SK-N-SH treated with all-trans-retinoic acid at 6 μM for 48 hours (cell line): ENCODE measurements around the gene KDM2B.

Experiments used
- ATAC-seq: fragments of 200-7000 bp; cut with Tn5 transposase; 3 replicates; pipeline ENCODE4 v1.9.1; 2020; ENCODE audit warnings: mild to moderate bottlenecking, moderate library complexity
- ARNTL ChIP-seq: fragments of 450-650 bp; formaldehyde crosslinking; IDR thresholded peaks from 2 replicates; pipeline ENCODE4 v1.5.0; 2020; ENCODE audit warnings: low read depth, mild to moderate bottlenecking, moderate library complexity, borderline replicate concordance
- BACH2 ChIP-seq: fragments of 250-450 bp; sonication (Bioruptor Pico); IDR thresholded peaks from 2 replicates; pipeline ENCODE4 v1.9.0; 2021; ENCODE audit warnings: mild to moderate bottlenecking, borderline replicate concordance
- CSDC2 ChIP-seq: fragments of 250-450 bp; sonication (Bioruptor Pico); IDR thresholded peaks from 2 replicates; pipeline ENCODE4 v1.5.0; 2020; ENCODE audit warnings: mild to moderate bottlenecking, moderate library complexity
- GLIS3 ChIP-seq: fragments of 250-450 bp; sonication (Bioruptor Pico); IDR thresholded peaks from 2 replicates; pipeline ENCODE4 v1.5.0; 2020; ENCODE audit warnings: mild to moderate bottlenecking, moderate library complexity
- ISL1 ChIP-seq: fragments of 250-450 bp; sonication (Bioruptor Pico); IDR thresholded peaks from 2 replicates; pipeline ENCODE4 v2.1.2; 2022; ENCODE audit warnings: mild to moderate bottlenecking, moderate library complexity
- OSR1 ChIP-seq: fragments of 250-450 bp; sonication (Bioruptor Pico); IDR thresholded peaks from 2 replicates; pipeline ENCODE4 v1.8.0; 2022; ENCODE audit warnings: moderate library complexity, mild to moderate bottlenecking, inconsistent platforms
- POU6F1 ChIP-seq: fragments of 250-450 bp; sonication (Bioruptor Pico); IDR thresholded peaks from 2 replicates; pipeline ENCODE4 v1.8.0; 2021; ENCODE audit warnings: low read depth, mild to moderate bottlenecking, moderate library complexity, borderline replicate concordance
- PPARA ChIP-seq: fragments of 250-450 bp; sonication (Bioruptor Pico); IDR thresholded peaks from 2 replicates; pipeline ENCODE4 v1.5.0; 2020; ENCODE audit warnings: mild to moderate bottlenecking, borderline replicate concordance
- RARB ChIP-seq: fragments of 250-450 bp; sonication (Bioruptor Pico); IDR thresholded peaks from 2 replicates; pipeline ENCODE4 v1.8.0; 2021; ENCODE audit warnings: mild to moderate bottlenecking, moderate library complexity
- SNAI2 ChIP-seq: fragments of 250-450 bp; sonication (Bioruptor Pico); IDR thresholded peaks from 2 replicates; pipeline ENCODE4 v1.5.0; 2020; ENCODE audit warnings: mild to moderate bottlenecking, moderate library complexity
- TCF4 ChIP-seq: fragments of 250-450 bp; sonication (Bioruptor Pico); IDR thresholded peaks from 2 replicates; pipeline ENCODE4 v1.8.0; 2021; ENCODE audit warnings: mild to moderate bottlenecking, moderate library complexity, borderline replicate concordance
- TOX ChIP-seq: fragments of 250-450 bp; sonication (Bioruptor Pico); IDR thresholded peaks from 2 replicates; pipeline ENCODE4 v1.8.0; 2021; ENCODE audit warnings: mild to moderate bottlenecking, moderate library complexity, borderline replicate concordance
- ZC3H10 ChIP-seq: fragments of 250-450 bp; sonication (Bioruptor Pico); IDR thresholded peaks from 2 replicates; pipeline ENCODE4 v1.5.1; 2021; ENCODE audit warnings: mild to moderate bottlenecking, moderate library complexity
- ZFP3 ChIP-seq: fragments of 250-450 bp; sonication (Bioruptor Pico); IDR thresholded peaks from 2 replicates; pipeline ENCODE4 v1.5.0; 2020; ENCODE audit warnings: mild to moderate bottlenecking, moderate library complexity
- ZFP30 ChIP-seq: fragments of 450-650 bp; formaldehyde crosslinking; IDR thresholded peaks from 2 replicates; pipeline ENCODE4 v1.5.0; 2022; ENCODE audit warnings: mild to moderate bottlenecking, moderate library complexity
- ZNF70 ChIP-seq: fragments of 450-650 bp; formaldehyde crosslinking; IDR thresholded peaks from 2 replicates; pipeline ENCODE4 v1.5.0; 2020; ENCODE audit warnings: mild to moderate bottlenecking, moderate library complexity
- ZNF8 ChIP-seq: fragments of 450-650 bp; formaldehyde crosslinking; IDR thresholded peaks from 2 replicates; pipeline ENCODE4 v1.5.0; 2020; ENCODE audit warnings: mild to moderate bottlenecking, moderate library complexity
- TF ChIP-seq, protein P1 (sequence below): fragments of 250-450 bp; sonication (Bioruptor Pico); IDR thresholded peaks from 2 replicates; pipeline ENCODE4 v1.8.0; 2020; ENCODE audit warnings: mild to moderate bottlenecking, moderate library complexity, borderline replicate concordance
- TF ChIP-seq, protein P2 (sequence below): fragments of 250-450 bp; sonication (Bioruptor Pico); IDR thresholded peaks from 2 replicates; pipeline ENCODE4 v1.5.0; 2020; ENCODE audit warnings: mild to moderate bottlenecking, moderate library complexity
- TF ChIP-seq, protein P3 (sequence below): fragments of 250-450 bp; sonication (Bioruptor Pico); IDR thresholded peaks from 2 replicates; pipeline ENCODE4 v1.5.1; 2020; ENCODE audit warnings: low read depth, mild to moderate bottlenecking, moderate library complexity

Gene KDM2B

GRCh38 chr12:121468499-121468801, 112.4 kb downstream of the KDM2B start:
- TF ChIP-seq SNAI2 (CRISPR knock-in tag) = no peak
- no peak for TF ChIP-seq POU6F1 (CRISPR knock-in tag)
- TF ChIP-seq ARNTL (CRISPR knock-in tag) = no peak
- no peak for TF ChIP-seq ZNF8 (CRISPR knock-in tag)
- TF ChIP-seq CSDC2 (CRISPR knock-in tag) = no peak
- TF ChIP-seq, protein P1, sequence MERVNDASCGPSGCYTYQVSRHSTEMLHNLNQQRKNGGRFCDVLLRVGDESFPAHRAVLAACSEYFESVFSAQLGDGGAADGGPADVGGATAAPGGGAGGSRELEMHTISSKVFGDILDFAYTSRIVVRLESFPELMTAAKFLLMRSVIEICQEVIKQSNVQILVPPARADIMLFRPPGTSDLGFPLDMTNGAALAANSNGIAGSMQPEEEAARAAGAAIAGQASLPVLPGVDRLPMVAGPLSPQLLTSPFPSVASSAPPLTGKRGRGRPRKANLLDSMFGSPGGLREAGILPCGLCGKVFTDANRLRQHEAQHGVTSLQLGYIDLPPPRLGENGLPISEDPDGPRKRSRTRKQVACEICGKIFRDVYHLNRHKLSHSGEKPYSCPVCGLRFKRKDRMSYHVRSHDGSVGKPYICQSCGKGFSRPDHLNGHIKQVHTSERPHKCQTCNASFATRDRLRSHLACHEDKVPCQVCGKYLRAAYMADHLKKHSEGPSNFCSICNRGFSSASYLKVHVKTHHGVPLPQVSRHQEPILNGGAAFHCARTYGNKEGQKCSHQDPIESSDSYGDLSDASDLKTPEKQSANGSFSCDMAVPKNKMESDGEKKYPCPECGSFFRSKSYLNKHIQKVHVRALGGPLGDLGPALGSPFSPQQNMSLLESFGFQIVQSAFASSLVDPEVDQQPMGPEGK (CRISPR knock-in tag) = no peak
- TF ChIP-seq TOX (CRISPR knock-in tag) = no peak
- no peak for TF ChIP-seq ZFP3 (CRISPR knock-in tag)
- TF ChIP-seq TCF4 = no peak
- no peak for TF ChIP-seq ZFP30 (CRISPR knock-in tag)
- no peak for TF ChIP-seq ZNF70 (CRISPR knock-in tag)
- TF ChIP-seq ISL1 (CRISPR knock-in tag) = no peak
- TF ChIP-seq GLIS3 (CRISPR knock-in tag) = no peak
- TF ChIP-seq PPARA (CRISPR knock-in tag) = no peak
- TF ChIP-seq, protein P2, sequence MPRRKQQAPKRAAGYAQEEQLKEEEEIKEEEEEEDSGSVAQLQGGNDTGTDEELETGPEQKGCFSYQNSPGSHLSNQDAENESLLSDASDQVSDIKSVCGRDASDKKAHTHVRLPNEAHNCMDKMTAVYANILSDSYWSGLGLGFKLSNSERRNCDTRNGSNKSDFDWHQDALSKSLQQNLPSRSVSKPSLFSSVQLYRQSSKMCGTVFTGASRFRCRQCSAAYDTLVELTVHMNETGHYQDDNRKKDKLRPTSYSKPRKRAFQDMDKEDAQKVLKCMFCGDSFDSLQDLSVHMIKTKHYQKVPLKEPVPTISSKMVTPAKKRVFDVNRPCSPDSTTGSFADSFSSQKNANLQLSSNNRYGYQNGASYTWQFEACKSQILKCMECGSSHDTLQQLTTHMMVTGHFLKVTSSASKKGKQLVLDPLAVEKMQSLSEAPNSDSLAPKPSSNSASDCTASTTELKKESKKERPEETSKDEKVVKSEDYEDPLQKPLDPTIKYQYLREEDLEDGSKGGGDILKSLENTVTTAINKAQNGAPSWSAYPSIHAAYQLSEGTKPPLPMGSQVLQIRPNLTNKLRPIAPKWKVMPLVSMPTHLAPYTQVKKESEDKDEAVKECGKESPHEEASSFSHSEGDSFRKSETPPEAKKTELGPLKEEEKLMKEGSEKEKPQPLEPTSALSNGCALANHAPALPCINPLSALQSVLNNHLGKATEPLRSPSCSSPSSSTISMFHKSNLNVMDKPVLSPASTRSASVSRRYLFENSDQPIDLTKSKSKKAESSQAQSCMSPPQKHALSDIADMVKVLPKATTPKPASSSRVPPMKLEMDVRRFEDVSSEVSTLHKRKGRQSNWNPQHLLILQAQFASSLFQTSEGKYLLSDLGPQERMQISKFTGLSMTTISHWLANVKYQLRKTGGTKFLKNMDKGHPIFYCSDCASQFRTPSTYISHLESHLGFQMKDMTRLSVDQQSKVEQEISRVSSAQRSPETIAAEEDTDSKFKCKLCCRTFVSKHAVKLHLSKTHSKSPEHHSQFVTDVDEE = no peak
- TF ChIP-seq BACH2 (CRISPR knock-in tag) = no peak
- no peak for TF ChIP-seq RARB
- TF ChIP-seq, protein P3, sequence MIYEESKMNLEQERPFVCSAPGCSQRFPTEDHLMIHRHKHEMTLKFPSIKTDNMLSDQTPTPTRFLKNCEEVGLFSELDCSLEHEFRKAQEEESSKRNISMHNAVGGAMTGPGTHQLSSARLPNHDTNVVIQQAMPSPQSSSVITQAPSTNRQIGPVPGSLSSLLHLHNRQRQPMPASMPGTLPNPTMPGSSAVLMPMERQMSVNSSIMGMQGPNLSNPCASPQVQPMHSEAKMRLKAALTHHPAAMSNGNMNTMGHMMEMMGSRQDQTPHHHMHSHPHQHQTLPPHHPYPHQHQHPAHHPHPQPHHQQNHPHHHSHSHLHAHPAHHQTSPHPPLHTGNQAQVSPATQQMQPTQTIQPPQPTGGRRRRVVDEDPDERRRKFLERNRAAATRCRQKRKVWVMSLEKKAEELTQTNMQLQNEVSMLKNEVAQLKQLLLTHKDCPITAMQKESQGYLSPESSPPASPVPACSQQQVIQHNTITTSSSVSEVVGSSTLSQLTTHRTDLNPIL (CRISPR knock-in tag) = no peak
- TF ChIP-seq OSR1 (CRISPR knock-in tag) = no peak
- no peak for TF ChIP-seq ZC3H10 (CRISPR knock-in tag)
- ATAC-seq = no peak

DNA sequence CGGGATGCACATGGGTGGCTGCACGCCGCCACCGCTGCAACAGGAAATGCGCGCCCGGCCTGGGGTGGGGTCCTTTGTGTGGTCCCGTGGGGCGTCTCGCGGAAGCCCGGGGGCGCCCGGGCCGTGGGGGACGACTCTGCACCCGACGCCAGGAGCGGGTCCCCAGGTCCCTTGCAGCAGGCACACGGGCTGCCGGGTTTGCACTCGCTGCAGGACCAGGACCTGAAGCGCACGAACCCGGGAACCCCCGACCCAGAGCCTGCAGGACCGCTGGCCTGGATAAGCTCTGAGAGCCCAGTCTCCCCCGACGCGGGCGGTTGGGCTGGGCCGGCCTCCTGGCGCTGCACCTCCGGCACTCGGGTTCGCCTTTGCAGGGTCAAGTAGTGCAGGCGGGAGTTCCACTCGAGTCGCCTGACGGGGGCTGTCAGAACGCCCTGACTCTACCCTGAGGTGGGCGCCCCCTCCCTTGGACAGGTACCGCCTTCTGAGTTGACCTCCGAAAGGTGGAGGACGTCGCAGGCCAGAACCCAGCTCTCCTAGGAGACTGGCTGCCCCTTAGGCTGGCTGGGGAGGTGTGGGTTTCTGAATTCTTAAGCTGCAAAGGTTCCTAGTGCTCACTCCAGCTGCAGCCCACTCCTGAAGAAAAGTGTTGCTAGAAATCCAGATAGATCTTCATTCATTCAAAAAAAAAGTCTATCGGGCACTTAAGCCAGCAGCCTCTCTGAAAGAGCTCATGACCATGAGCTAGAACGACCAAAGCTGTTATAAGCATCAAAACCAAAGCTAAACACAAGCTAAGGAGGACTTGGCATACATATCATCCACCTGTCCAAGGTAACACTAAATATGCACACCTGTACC, 113.0 kb downstream of the KDM2B start:
- ATAC-seq = peak; percentile 38
- no peak for TF ChIP-seq ZNF8 (CRISPR knock-in tag)

DNA sequence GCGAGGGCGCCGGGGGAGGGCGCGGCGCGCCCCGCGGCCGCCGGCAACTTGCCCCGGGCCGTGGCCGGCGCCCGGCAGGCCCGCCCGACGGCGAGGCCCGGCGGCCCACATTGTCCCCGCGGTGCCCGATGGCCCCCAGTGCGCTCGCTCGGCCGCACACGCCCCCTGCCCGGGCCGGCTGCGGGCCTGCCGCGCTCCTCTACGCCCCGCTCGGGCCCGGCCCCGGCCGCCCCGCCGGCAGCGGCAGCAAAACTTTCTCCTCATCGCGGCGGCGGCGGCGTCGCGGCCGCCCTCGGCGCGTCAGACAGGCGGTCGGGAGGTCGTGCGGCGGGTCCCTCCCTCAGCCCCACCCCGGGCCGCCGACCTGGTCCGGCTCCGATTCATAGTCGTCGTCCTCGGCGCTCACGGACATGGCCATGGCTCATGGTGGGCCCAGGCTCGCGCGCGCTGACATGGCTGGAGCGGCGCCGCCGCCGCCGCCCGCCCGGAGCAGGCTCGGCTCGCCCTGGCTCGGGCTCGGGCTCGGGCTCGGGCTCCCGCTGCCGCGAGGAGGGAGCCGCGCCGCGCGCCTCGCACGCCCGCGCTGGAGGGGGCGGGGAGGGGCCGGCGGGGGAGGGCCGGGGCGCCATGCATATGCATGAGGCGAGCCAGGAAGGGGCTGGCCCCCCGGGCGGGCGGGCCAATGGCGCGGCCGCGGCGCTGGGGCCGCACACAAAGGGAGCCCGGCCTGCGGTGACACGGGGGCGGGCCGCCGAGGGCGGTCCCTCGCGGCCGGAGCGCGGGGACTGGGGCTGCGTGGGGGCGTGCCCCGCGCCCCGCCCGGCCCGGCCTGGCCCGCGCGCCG, 113.8 kb downstream of the KDM2B start:
- peak; percentile 90 for ATAC-seq
- TF ChIP-seq ZFP3 (CRISPR knock-in tag) (peak; percentile 96), RARB (no peak)
